Medulla oblongata (tissue), 1 donor: ENCODE results near the gene TMX2.

Experiments used
- DNase-seq: peaks from one replicate; pipeline ENCODE4 v3.0.0-alpha.2; 2015; ENCODE audit errors: extremely low spot score

The TMX2 gene

GRCh38 chr11:57764972-57765371 is 52.6 kb downstream of the TMX2 start:
- DNase-seq = no peak

DNA sequence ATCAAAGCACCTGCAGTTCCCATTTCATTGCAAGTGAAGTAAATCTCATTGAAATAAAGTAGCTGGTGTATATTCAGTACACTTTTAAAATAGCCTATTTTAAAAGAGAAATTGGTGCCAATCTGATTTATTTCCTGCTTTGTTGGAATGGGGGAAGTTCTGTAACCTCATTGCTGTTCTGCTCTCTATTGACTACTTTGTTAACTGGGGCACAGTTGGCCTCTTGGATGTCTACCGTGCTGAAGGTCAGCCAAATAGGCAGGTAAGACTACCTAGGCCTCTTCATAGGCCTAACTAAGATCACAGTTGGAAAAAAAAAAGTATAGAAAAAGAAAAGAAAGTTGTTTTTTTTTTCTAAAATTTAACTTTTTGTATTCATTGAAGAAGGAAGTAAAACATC is 58.4 kb downstream of the TMX2 start:
- DNase-seq = no peak

DNA sequence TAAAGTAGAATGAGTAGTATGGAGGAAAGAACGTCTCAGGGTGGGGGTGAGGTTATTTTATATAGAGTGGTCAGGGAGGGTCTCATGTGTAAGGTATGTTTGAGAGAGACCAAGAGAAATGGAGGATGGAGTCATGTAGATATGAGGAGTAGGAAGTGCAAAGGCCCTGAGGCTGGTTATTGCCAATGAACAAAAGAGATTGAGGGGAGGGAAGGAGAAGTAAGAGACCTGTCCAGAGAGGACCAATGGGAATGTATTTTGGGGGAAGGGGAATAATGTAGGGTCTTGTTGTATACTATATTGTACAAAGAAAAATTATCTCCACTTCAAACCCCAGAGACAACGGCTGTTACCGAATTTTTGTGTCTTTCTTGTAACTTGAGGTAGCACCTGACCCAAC is 59.0 kb downstream of the TMX2 start:
- no peak for DNase-seq

- no peak for DNase-seq
Observed at GRCh38 chr11:57772562-57772961, 60.2 kb downstream of the TMX2 start.

GRCh38 chr11:57773026-57773598 is 60.7 kb downstream of the TMX2 start:
- no peak for DNase-seq

- DNase-seq = no peak
Observed at GRCh38 chr11:57775491-57775890, 63.1 kb downstream of the TMX2 start.

GRCh38 chr11:57776031-57776521 is 63.7 kb downstream of the TMX2 start:
- no peak for DNase-seq

GRCh38 chr11:57776577-57777210 is 64.3 kb downstream of the TMX2 start:
- no peak for DNase-seq

GRCh38 chr11:57777969-57778317 is 65.5 kb downstream of the TMX2 start:
- DNase-seq = peak; percentile 51

DNA sequence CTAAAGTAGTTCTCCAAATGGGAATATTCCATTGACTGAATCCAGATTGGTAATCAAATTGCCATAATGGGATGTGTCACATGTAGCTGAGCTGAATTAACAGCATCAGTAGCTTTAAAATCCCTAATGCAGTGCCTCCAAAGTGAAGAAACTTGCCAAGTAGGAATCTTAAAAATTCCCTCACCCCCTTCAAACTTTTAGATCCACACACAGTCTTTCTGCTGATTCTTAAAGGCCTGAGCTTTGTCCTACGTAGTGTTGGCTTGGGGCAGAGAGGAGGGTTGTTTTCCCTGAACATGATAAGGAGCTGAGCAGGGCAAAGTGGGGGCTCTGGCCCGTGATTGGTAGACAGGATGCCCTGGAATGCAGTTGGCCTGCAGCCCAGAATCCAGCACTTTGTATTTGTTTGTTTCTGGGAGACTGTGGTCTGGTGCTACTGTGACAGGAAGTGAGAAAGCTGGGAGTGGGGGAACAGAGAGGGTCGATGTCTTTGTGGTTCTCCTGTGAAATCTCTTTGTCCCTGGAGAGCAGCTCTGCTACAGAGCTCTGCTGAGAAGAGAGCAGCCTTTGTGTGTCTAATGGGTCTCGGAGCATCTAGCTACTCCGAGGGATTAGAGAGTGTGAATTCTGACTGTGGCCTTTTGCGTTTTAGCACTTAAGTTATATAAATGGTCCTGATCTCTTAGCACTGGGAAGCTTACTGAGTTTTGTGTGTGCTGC is 66.1 kb downstream of the TMX2 start:
- peak; percentile 89 for DNase-seq

DNA sequence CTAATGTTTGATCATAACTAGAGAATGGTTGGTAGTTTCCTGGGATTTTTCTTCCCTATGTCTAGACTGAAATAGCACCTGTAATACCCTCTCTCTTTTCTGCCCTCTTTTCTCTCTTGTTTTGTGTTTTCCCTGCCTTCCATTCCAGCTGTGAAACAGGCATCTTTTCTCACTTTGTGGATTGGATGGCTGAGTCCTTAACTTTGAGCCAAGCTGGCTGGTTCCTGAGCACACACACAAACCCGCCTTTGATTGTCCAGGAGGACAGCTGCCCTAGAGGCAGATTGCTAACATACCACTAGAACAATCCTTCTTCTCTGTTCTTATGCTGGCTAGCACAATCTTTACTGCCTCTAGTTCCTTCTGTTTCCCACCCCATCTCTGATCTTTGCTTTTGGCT is 66.9 kb downstream of the TMX2 start:
- DNase-seq = peak; percentile 83

GRCh38 chr11:57781529-57781943 is 69.1 kb downstream of the TMX2 start:
- no peak for DNase-seq

DNA sequence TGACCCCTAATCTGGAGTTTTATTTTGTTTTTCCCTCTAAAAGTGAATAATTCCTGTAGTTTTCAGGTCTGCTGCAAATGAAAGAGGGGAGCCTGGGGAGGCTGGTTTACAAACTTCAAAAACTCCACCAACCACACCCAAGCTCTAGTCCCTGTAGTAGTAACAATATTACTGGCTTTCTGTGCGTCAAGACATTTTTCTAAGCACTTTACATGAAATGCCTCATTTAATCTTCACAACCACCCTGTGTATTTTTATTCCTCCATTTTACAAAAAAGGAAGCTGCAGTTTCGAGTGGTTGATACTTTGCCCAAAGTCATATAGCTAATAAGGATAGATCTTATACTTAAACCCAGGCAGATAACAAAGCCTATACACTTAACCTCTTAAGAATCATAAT is 72.7 kb downstream of the TMX2 start:
- DNase-seq = no peak

- no peak for DNase-seq
Observed at GRCh38 chr11:57786436-57786835, 74.0 kb downstream of the TMX2 start.

GRCh38 chr11:57787006-57787604 is 74.7 kb downstream of the TMX2 start:
- no peak for DNase-seq

GRCh38 chr11:57787920-57788702 is 75.7 kb downstream of the TMX2 start:
- peak; percentile 79 for DNase-seq

DNA sequence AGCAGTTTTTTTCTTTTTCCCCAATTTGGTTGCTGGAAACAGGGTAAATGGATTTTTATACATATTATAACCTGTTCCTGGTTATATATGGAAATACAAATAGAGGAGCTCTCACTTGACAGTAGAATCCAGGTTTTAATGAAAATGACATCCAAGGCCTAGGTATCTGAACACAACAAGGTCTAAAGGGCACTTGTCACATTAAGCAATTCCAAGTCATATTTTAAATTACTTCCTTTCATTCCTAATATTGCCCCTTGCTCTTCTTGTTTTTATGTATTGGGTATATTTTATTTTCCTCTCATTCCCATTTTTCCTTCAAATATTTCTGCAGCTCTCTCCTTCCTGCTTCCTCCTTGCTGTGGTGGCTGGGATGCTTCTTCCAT is 76.3 kb downstream of the TMX2 start:
- no peak for DNase-seq
